ENCODE measurements around the gene MINDY1. TPM values are rescaled to one million over a fixed set of nuclear protein-coding genes. Genes with fewer than 3 reads are reported as not detected.
A peak's percentile ranks its signal among the peaks of the same experiment; 100 is the strongest.

The MINDY1 gene
- total RNA-seq, 2 experiments from 2014 or later = 16.2 to 20.3 TPM

- intact Hi-C loops (cut with DNase I, micrococcal nuclease) = no loop called here
- ChIA-PET POLR2A (interaction anchor here (0.5 kb wide), 1 partner anchor 456 kb away, joined by 13 read pairs; no protein-coding TSS in a partner anchor), CTCF (interaction anchor here (0.6 to 3.8 kb wide), 5 partner anchors 8 to 151 kb away, joined by 3 to 24 read pairs (median 4); partner anchors contain the start of gene MINDY1)
- no peaks in the 10 kb centered on the region for H3K4me1 Mint-ChIP-seq
- H3K27ac Mint-ChIP-seq = no peak overlapping the region
- no peak overlapping the region for H3K4me3 Mint-ChIP-seq
- H3K9me3 Mint-ChIP-seq (ENCODE audit: low read depth) = no peaks in the 10 kb centered on the region
- H3K36me3 Mint-ChIP-seq (ENCODE audit: low read depth) = no peaks in the 10 kb centered on the region
- H3K27me3 Mint-ChIP-seq = no peaks in the 10 kb centered on the region
- no peak for DNase-seq
- ATAC-seq = no peak
These were observed 18.8 kb downstream of the MINDY1 start for GRCh38 chr1:150987924-150988323.

DNA sequence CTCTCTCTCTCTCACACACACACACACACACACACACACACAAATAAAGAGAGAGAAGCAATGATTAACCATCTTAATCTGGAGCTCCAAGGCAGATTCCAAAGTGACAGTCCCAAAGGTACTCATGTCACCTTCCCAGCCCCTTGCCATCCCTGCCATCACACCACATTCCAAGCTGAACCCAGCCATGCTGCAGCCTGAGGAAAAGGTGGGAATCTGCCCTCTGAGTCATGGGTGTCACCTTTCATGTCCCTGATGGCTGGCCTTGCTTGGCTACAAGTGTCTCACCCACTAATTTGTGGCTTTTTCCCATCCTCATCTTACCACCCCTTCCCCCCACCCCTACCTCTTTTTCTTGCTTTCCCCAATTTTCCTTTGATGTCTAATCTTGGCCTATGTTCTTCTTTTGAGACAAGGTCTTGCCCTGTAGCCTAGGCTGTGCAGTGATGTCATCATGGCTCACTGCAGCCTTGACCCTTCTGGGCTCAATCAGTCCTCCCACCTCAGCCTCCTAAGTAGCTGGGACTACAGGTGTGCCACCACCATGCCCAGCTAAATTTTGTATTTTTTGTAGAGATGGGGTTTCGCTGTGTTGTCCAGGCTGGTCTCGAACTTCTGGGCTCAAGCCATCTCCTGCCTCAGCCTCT is 21.4 kb downstream of the MINDY1 start:
- intact Hi-C loops (cut with DNase I, micrococcal nuclease) = no loop called here
- ChIA-PET CTCF (interaction anchor here (0.8 to 3.8 kb wide), 3 partner anchors 10 to 39 kb away, joined by 3 to 24 read pairs (median 3); no protein-coding TSS in a partner anchor), POLR2A (no interaction called here)
- no peak overlapping the region for H3K27ac Mint-ChIP-seq
- no peaks in the 10 kb centered on the region for H3K27me3 Mint-ChIP-seq
- DNase-seq (no peak), ATAC-seq (no peak)
- no peaks in the 10 kb centered on the region for H3K4me1 Mint-ChIP-seq
- no peaks in the 10 kb centered on the region for H3K36me3 Mint-ChIP-seq (ENCODE audit: low read depth)
- H3K9me3 Mint-ChIP-seq (ENCODE audit: low read depth) = no peaks in the 10 kb centered on the region
- H3K4me3 Mint-ChIP-seq = no peak overlapping the region

DNA sequence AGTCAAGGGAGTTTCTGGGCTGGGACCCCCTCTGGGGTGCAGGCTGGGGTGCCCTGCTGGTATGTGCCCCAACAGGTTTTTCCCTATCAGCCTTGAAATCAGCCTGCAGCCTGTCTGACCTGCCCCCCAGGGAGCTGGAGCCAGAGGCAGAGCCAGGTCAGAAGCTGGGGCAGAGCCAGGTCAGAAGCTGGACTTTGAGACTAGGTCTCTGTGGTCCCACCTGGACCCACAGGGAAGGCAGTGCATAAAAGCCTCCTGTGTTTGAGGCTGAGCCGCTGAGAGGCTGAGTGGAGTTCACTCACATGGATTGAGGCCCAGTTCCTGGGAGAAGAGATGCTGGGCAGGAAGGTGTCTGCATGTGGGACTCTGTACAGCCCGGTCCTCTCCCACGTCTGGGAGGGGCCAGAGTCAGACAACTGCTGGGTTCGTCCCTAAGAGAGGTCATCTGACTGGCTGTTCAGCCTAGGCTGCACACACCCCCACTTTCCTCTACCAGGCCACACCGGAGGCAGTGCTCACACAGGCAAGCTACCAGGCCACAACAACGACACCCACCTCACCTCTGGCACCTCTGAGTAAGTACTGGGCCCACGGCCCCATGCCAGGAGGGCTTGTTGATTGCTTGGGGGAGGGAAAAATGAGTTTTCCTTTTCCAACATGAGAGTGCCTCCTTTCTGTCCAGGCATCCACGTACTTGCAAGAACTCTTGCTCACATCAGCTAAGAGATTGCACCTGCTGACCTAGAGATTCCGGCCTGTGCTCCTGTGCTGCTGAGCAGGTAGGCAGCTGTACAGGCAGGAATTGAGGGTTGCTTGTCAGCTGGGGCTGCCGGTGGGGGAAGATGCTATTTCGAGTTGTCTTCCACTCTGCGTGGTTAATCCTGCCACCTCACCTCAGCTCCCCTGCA is 24.6 kb downstream of the MINDY1 start, which contains the start of gene ANXA9:
ANXA9 (plus strand) TSS at position 488 of the 908 bp plus-strand sequence. CDS start 814 bp downstream, outside the sequence.
- Mint-ChIP-seq H3K27me3 (no peaks in the 10 kb centered on the region), H3K9me3 (ENCODE audit: low read depth) (no peaks in the 10 kb centered on the region), H3K27ac (no peak within 1 kb of the TSS), H3K36me3 (ENCODE audit: low read depth) (no peaks in the 10 kb centered on the region), H3K4me3 (no peak within 1 kb of the TSS), H3K4me1 (peaks cover 21% of the 10 kb centered on the region)
- POLR2A ChIA-PET = interaction anchor here (0.6 kb wide), 1 partner anchor 112 kb away, joined by 3 read pairs; no protein-coding TSS in a partner anchor
- no peak for ATAC-seq
- CTCF ChIA-PET = interaction anchor here (0.9 to 7.1 kb wide), 7 partner anchors 14 to 362 kb away, joined by 3 to 90 read pairs (median 3); partner anchors contain the start of genes C1orf56 and MINDY1
- no peak for DNase-seq
- intact Hi-C loops (cut with DNase I, micrococcal nuclease) = no loop called here

GRCh38 chr1:150981177-150981804 is 25.4 kb downstream of the MINDY1 start:
- H3K27ac Mint-ChIP-seq = no peak overlapping the region
- ChIA-PET CTCF (interaction anchor here (1.1 to 7.1 kb wide), 7 partner anchors 8 to 361 kb away, joined by 3 to 90 read pairs (median 19); partner anchors contain the start of genes C1orf56 and MINDY1), POLR2A (no interaction called here)
- H3K36me3 Mint-ChIP-seq (ENCODE audit: low read depth) = no peaks in the 10 kb centered on the region
- H3K9me3 Mint-ChIP-seq (ENCODE audit: low read depth) = no peaks in the 10 kb centered on the region
- DNase-seq (no peak), ATAC-seq (no peak)
- no peaks in the 10 kb centered on the region for H3K27me3 Mint-ChIP-seq
- intact Hi-C loops (cut with DNase I, micrococcal nuclease) = no loop called here
- no peak overlapping the region for H3K4me3 Mint-ChIP-seq
- peaks cover 29% of the 10 kb centered on the region for H3K4me1 Mint-ChIP-seq

- CTCF ChIA-PET = interaction anchor here (0.6 to 7.1 kb wide), 20 partner anchors 9 to 442 kb away, joined by 3 to 90 read pairs (median 4); partner anchors contain the start of genes ENSA and MINDY1
- Mint-ChIP-seq H3K27me3 (no peaks in the 10 kb centered on the region), H3K36me3 (ENCODE audit: low read depth) (no peaks in the 10 kb centered on the region), H3K4me1 (peaks cover 39% of the 10 kb centered on the region), H3K27ac (peak overlapping the region; percentile 63), H3K4me3 (no peak overlapping the region), H3K9me3 (ENCODE audit: low read depth) (no peaks in the 10 kb centered on the region)
- DNase-seq = peak; percentile 94
- ATAC-seq = peak; percentile 53
- POLR2A ChIA-PET = interaction anchor here (0.8 kb wide), 1 partner anchor 316 kb away, joined by 3 read pairs; no protein-coding TSS in a partner anchor
- intact Hi-C loops (cut with DNase I, micrococcal nuclease) = loop anchor here (1.0 to 10.0 kb wide), 7 partner anchors 27 to 724 kb away; partner anchors contain the start of genes GOLPH3L (in 1 of the 2), MCL1 (in 1 of the 2) and MINDY1 (in 1 of the 2)
These were observed 27.3 kb downstream of the MINDY1 start for GRCh38 chr1:150979092-150980056.

DNA sequence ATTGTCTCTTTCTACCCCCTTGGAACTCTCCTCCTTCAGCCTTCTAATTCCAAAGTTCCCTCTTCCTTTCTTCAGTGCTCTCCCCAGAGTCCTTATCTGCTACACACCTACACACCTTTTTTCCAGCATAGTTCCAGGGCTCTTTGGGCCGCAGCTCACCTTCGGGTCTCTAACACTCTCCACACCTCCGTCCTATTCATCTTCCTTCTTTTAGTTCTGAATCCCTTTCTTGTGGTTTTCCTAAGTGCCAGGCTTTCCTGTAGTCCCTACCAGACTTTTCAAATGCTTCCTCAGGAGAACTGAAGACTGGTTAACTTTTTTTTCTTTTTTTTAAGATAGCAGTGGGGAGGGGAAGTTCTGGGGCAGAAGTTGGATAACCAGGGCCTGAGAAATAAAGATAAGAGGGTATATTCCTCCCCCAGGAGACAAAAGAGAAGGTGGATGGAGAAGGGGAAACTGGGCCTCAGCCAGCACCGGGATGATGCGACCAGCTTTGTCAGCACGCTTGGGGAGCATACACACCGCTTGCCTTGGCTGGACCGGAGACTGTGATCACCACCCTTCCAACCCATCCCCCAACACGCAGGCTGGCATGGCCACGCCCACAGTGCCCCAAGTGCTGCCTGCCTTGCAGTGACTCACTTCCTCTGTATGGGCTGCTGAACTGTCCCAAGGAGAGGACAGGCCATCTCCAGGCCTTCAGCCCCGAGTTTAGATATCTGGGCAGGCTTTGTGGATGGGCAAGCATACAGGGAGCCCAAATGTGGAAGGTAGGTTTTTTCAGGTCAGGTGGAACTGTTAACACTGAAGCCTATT is 29.6 kb downstream of the MINDY1 start:
- ChIA-PET POLR2A (interaction anchor here (0.6 to 1.0 kb wide), 2 partner anchors 8 to 30 kb away, joined by 3 to 5 read pairs; partner anchors contain the start of gene MINDY1), CTCF (interaction anchor here (0.9 to 7.1 kb wide), 8 partner anchors 11 to 721 kb away, joined by 3 to 90 read pairs (median 6); partner anchors contain the start of gene MINDY1)
- ATAC-seq (peak; percentile 65), DNase-seq (peak; percentile 89)
- peaks cover 8% of the 10 kb centered on the region for H3K36me3 Mint-ChIP-seq (ENCODE audit: low read depth)
- H3K4me1 Mint-ChIP-seq = peaks cover 51% of the 10 kb centered on the region
- H3K27ac Mint-ChIP-seq = peak overlapping the region; percentile 89
- no peaks in the 10 kb centered on the region for H3K9me3 Mint-ChIP-seq (ENCODE audit: low read depth)
- H3K27me3 Mint-ChIP-seq = no peaks in the 10 kb centered on the region
- peak overlapping the region; percentile 55 for H3K4me3 Mint-ChIP-seq
- intact Hi-C loops (cut with DNase I, micrococcal nuclease) = loop anchor here (5.0 to 10.0 kb wide), 5 partner anchors 282 to 512 kb away; partner anchors contain the start of genes GOLPH3L (in 1 of the 2) and MCL1 (in 1 of the 2)

DNA sequence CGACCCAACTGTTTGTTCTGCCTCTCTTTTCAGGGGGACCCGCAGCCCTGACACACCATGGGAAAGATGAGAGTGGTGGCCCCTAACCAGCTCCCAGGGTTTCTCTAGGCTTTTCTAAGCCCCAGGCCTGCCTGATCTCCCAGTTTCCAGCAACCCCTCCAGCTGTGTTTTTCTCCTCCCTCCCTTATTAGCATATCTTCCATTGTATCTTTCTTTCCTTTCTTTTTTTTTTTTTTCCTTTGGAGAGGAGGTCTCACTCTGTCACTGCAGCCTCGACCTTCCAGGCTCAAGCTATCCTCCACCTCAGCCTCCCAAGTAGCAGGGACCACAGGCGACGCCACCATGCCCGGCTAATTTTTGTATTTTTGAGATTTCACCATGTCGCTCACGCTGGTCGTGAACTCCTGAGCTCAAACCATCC is 30.3 kb downstream of the MINDY1 start:
- POLR2A ChIA-PET = interaction anchor here (0.7 to 1.0 kb wide), 3 partner anchors 81 to 344 kb away, joined by 3 to 9 read pairs (median 3); no protein-coding TSS in a partner anchor
- no peaks in the 10 kb centered on the region for H3K9me3 Mint-ChIP-seq (ENCODE audit: low read depth)
- peaks cover 58% of the 10 kb centered on the region for H3K4me1 Mint-ChIP-seq
- no peaks in the 10 kb centered on the region for H3K27me3 Mint-ChIP-seq
- ATAC-seq = no peak
- CTCF ChIA-PET = interaction anchor here (0.6 to 3.8 kb wide), 9 partner anchors 11 to 720 kb away, joined by 3 to 15 read pairs (median 4); partner anchors contain the start of gene MINDY1
- intact Hi-C loops (cut with DNase I, micrococcal nuclease) = loop anchor here (5.0 to 10.0 kb wide), 5 partner anchors 282 to 512 kb away; partner anchors contain the start of genes GOLPH3L (in 1 of the 2) and MCL1 (in 1 of the 2)
- H3K4me3 Mint-ChIP-seq = peak overlapping the region; percentile 88
- peaks cover 10% of the 10 kb centered on the region for H3K36me3 Mint-ChIP-seq (ENCODE audit: low read depth)
- H3K27ac Mint-ChIP-seq = no peak overlapping the region
- DNase-seq = no peak

DNA sequence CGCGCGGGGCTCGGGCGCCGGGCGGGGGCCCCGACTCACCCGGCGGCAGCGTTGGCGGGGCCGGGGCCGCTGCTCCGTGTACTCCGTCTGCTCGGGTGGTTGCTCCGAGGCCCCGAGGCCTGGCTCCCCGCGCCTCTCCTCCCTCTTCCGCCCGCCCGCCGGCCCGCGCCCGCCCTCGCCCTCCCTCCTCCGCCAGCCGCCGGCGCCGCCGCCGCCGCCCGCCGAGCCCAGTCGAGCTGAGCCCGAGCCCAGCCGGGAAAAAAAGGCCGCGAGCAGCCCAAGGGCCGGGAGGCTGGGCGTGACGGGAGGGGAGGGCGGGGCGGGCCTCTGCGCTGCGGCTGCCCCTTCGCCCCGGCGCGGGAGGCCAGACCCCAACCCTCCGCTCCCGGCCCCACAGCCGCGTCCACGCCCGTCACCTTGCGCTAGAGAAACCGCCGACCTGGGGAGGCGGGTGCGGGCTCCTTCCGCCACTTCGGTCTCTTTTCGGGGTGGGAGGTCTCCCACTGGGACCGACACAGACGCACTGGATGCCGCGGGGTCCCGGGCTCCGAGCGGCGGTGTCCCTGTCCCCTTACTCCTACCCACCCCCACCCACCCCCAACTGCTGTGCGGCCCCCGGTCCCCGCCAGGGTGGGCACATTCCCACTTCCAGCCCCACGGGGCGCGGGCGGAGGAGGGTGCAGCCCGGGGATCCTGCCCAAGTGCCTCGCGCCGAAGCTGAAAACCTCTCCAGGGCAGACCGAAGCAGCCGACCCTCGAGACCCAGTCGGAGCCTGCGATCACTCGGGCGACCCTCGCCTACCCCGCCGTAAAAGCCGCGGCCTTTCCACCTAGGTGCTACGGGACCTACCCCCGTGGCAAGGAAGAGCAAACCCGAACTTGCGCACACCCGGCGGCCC is 31.9 kb downstream of the MINDY1 start, which contains the start of gene CERS2:
CERS2 (minus strand) TSS at position 256 of the 899 bp plus-strand sequence. CDS start 5,745 bp downstream, outside the sequence.
- peak; percentile 87 for DNase-seq
- CTCF ChIA-PET = interaction anchor here (0.5 to 3.8 kb wide), 3 partner anchors 21 to 702 kb away, joined by 3 to 15 read pairs (median 5); partner anchors contain the start of genes C1orf54 and MINDY1
- Mint-ChIP-seq H3K36me3 (ENCODE audit: low read depth) (peaks cover 10% of the 10 kb centered on the region), H3K4me1 (peaks cover 71% of the 10 kb centered on the region), H3K9me3 (ENCODE audit: low read depth) (no peaks in the 10 kb centered on the region), H3K27ac (peak within 1 kb of the TSS; percentile 87), H3K4me3 (peak within 1 kb of the TSS; percentile 88), H3K27me3 (no peaks in the 10 kb centered on the region)
- intact Hi-C loops (cut with DNase I, micrococcal nuclease) = loop anchor here (1.0 to 10.0 kb wide), 13 partner anchors 33 to 510 kb away; partner anchors contain the start of genes GOLPH3L (in 2 of the 2), ARNT (in 1 of the 2), CDC42SE1 (in 1 of the 2) and ENSA (in 1 of the 2)
- ATAC-seq = peak; percentile 54
- POLR2A ChIA-PET = interaction anchor here (0.6 to 1.8 kb wide), 3 partner anchors 9 to 31 kb away, joined by 3 to 9 read pairs (median 3); partner anchors contain the start of gene MINDY1

Data from activated CD4-positive, alpha-beta T cell treated with anti-CD3 and anti-CD28 coated beads for 36 hours (primary cell).